Neural cell (in vitro differentiated cells): ENCODE measurements around the gene NUDCD3. TPM values are rescaled to one million over a fixed set of nuclear protein-coding genes. Genes with fewer than 3 reads are reported as not detected.

ENCODE experiments used
- H2AFZ ChIP-seq: fragments of 200-600, 300-800 bp; sonication (generic), shearing (Covaris generic); 2 replicates; pipeline ENCODE4 v1.6.0; 2014; ENCODE audit warnings: low read depth, mild to moderate bottlenecking, antibody characterized with exemption, low read length, moderate library complexity
- H3F3A ChIP-seq: fragments of 200-600 bp; shearing (Covaris generic); 2 replicates; pipeline ENCODE4 v1.6.1; 2016; ENCODE audit warnings: mild to moderate bottlenecking, moderate library complexity, mixed read lengths, antibody characterized with exemption, low read length; ENCODE audit not compliant: insufficient read depth, poor library complexity, severe bottlenecking
- H3K27ac ChIP-seq: fragments of 200-600, 300-800 bp; sonication (generic), shearing (Covaris generic); 2 replicates; pipeline ENCODE4 v1.5.1; 2014; ENCODE audit warnings: mild to moderate bottlenecking, low read length, moderate library complexity
- H3K27me3 ChIP-seq: fragments of 300-800, 200-600 bp; sonication (generic), shearing (Covaris generic); 2 replicates; pipeline ENCODE4 v1.6.0; 2014; ENCODE audit warnings: mild to moderate bottlenecking, low read depth, low read length, moderate library complexity; ENCODE audit not compliant: insufficient read depth
- H3K36me3 ChIP-seq: fragments of 300-800, 200-600 bp; sonication (generic), shearing (Covaris generic); 2 replicates; pipeline ENCODE4 v1.5.1; 2014; ENCODE audit warnings: mild to moderate bottlenecking, antibody characterized with exemption, low read length, moderate library complexity; ENCODE audit not compliant: insufficient read depth
- H3K4me2 ChIP-seq: fragments of 300-800, 200-600 bp; sonication (generic), shearing (Covaris generic); 2 replicates; pipeline ENCODE4 v1.6.0; 2014; ENCODE audit warnings: mild to moderate bottlenecking, low read length
- H3K4me3 ChIP-seq: fragments of 300-800, 200-600 bp; sonication (generic), shearing (Covaris generic); 2 replicates; pipeline ENCODE4 v1.5.1; 2014; ENCODE audit warnings: mild to moderate bottlenecking, low read length, moderate library complexity
- H3K79me2 ChIP-seq: fragments of 200-600 bp; shearing (Covaris generic); replicated peaks from 2 replicates; pipeline ENCODE4 v1.6.0; 2014; ENCODE audit warnings: mild to moderate bottlenecking, low read length, moderate library complexity; ENCODE audit not compliant: insufficient read depth
- H3K9ac ChIP-seq: fragments of 300-800, 200-600 bp; sonication (generic), shearing (Covaris generic); 2 replicates; pipeline ENCODE4 v1.6.1; 2016; ENCODE audit warnings: mild to moderate bottlenecking, low read length, mixed read lengths
- H3K9me2 ChIP-seq: fragments of 200-600 bp; shearing (Covaris generic); 2 replicates; pipeline ENCODE4 v1.6.1; 2016; ENCODE audit warnings: mild to moderate bottlenecking, low read length, mixed read lengths; ENCODE audit not compliant: insufficient read depth
- H3K9me3 ChIP-seq: fragments of 200-600, 300-800 bp; sonication (generic), shearing (Covaris generic); 2 replicates; pipeline ENCODE4 v1.6.1; 2016; ENCODE audit warnings: mild to moderate bottlenecking, mixed run types, low read length, moderate library complexity, mixed read lengths
- H4K20me1 ChIP-seq: fragments of 200-600 bp; shearing (Covaris generic); 2 replicates; pipeline ENCODE4 v1.6.1; 2016; ENCODE audit warnings: mild to moderate bottlenecking, mixed run types; ENCODE audit not compliant: insufficient read depth
- EP300 ChIP-seq: fragments of 450-650 bp; conservative IDR thresholded peaks from 2 replicates; pipeline ENCODE4 v1.6.1; 2014; ENCODE audit warnings: antibody characterized with exemption, mild to moderate bottlenecking, moderate library complexity; ENCODE audit not compliant: poor library complexity, severe bottlenecking
- EZH2 ChIP-seq: fragments of 200-600, 300-800 bp; shearing (Covaris generic), sonication (generic); IDR thresholded peaks from 2 replicates; pipeline ENCODE4 v1.6.1; 2014; ENCODE audit warnings: antibody characterized with exemption, low read length, borderline replicate concordance, mild to moderate bottlenecking; ENCODE audit not compliant: insufficient read depth, poor library complexity, severe bottlenecking
- MXI1 ChIP-seq: fragments of 450-650 bp; conservative IDR thresholded peaks from 2 replicates; pipeline ENCODE4 v1.6.1; 2014; ENCODE audit warnings: antibody characterized with exemption, mild to moderate bottlenecking; ENCODE audit not compliant: poor library complexity, severe bottlenecking
- POLR2AphosphoS5 ChIP-seq: IDR thresholded peaks from 2 replicates; pipeline ENCODE4 v1.6.1; 2012
- RAD21 ChIP-seq: fragments of 450-650 bp; conservative IDR thresholded peaks from 2 replicates; pipeline ENCODE4 v1.6.1; 2014; ENCODE audit warnings: antibody characterized with exemption, mild to moderate bottlenecking, moderate library complexity
- REST ChIP-seq: IDR thresholded peaks from 2 replicates; pipeline ENCODE4 v1.6.1; 2012; ENCODE audit warnings: borderline replicate concordance
- SMC3 ChIP-seq: fragments of 450-650 bp; conservative IDR thresholded peaks from 2 replicates; pipeline ENCODE4 v1.6.1; 2014; ENCODE audit warnings: antibody characterized with exemption, mild to moderate bottlenecking, moderate library complexity; ENCODE audit not compliant: poor library complexity
- TAF1 ChIP-seq: IDR thresholded peaks from 2 replicates; pipeline ENCODE4 v1.6.1; 2012; ENCODE audit warnings: low read depth
- polyA plus RNA-seq: library from polyadenylated mRNA; depleted of rRNA; stranded (reverse); fragments of >200 nt; gene quantifications from 2 replicates; pipeline ENCODE4 v1.2.3, GENCODE V29; 2014
- TF ChIP-seq, protein P1 (sequence below): fragments of 450-650 bp; IDR thresholded peaks from 2 replicates; pipeline ENCODE4 v1.5.1; 2014; ENCODE audit warnings: antibody characterized with exemption, mild to moderate bottlenecking, moderate library complexity; ENCODE audit not compliant: poor library complexity, severe bottlenecking

The NUDCD3 gene
- polyA plus RNA-seq, 1 donor from 2014 or later: 69.9 TPM

- Histone ChIP-seq H3K36me3 (no peaks in the 10 kb centered on the region), H3K4me2 (no peak overlapping the region)
These were observed 99.3 kb downstream of the NUDCD3 start for GRCh38 chr7:44391171-44391570.

DNA sequence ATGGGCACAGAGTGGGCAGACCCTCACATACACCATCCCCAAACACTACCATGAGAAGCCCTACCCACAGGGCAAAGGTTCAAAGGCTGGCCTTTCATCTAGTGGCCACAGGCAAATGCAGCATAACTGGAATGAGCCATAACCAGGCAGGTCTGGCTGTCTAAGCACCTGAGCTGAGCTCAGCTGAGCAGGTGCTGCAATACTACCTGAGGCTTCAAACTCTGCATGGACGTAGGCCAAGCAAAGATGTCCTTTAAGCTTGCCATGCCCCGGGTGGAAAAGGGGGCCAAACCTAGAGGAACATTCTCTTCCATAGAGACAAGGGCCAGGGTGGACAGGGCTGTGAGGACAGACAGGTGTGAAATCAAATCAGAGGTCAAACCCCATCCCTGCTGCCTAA is 99.8 kb downstream of the NUDCD3 start:
- Histone ChIP-seq H3K4me2 (no peak overlapping the region), H3K9me3 (no peaks in the 10 kb centered on the region), H3K4me3 (no peak overlapping the region), H3K9me2 (no peaks in the 10 kb centered on the region), H4K20me1 (no peaks in the 10 kb centered on the region), H3K79me2 (no peaks in the 10 kb centered on the region), H3K27ac (no peak overlapping the region), H2AFZ (no peak overlapping the region), H3K9ac (no peak overlapping the region), H3K36me3 (no peaks in the 10 kb centered on the region), H3F3A (no peaks in the 10 kb centered on the region), H3K27me3 (no peaks in the 10 kb centered on the region)
- no peak for TF ChIP-seq MXI1
- TF ChIP-seq EP300: no peak
- TF ChIP-seq RAD21: no peak
- TF ChIP-seq, protein P1, sequence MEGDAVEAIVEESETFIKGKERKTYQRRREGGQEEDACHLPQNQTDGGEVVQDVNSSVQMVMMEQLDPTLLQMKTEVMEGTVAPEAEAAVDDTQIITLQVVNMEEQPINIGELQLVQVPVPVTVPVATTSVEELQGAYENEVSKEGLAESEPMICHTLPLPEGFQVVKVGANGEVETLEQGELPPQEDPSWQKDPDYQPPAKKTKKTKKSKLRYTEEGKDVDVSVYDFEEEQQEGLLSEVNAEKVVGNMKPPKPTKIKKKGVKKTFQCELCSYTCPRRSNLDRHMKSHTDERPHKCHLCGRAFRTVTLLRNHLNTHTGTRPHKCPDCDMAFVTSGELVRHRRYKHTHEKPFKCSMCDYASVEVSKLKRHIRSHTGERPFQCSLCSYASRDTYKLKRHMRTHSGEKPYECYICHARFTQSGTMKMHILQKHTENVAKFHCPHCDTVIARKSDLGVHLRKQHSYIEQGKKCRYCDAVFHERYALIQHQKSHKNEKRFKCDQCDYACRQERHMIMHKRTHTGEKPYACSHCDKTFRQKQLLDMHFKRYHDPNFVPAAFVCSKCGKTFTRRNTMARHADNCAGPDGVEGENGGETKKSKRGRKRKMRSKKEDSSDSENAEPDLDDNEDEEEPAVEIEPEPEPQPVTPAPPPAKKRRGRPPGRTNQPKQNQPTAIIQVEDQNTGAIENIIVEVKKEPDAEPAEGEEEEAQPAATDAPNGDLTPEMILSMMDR: no peak
- no peak for TF ChIP-seq EZH2
- no peak for TF ChIP-seq POLR2AphosphoS5
- TF ChIP-seq SMC3: no peak
- no peak for TF ChIP-seq TAF1

More at GRCh38 chr7:44391171-44391570, 99.3 kb downstream of the NUDCD3 start:
- H3F3A ChIP-seq: no peaks in the 10 kb centered on the region
- no peaks in the 10 kb centered on the region for H3K79me2 ChIP-seq
- H3K9me2 ChIP-seq: no peaks in the 10 kb centered on the region
- H3K27ac ChIP-seq: no peak overlapping the region
- no peaks in the 10 kb centered on the region for H4K20me1 ChIP-seq
- no peaks in the 10 kb centered on the region for H3K27me3 ChIP-seq
- TF ChIP-seq RAD21: no peak
- TF ChIP-seq, protein P1: no peak
- no peak for TF ChIP-seq TAF1
- TF ChIP-seq EP300: no peak
- TF ChIP-seq REST: no peak
- no peak for TF ChIP-seq POLR2AphosphoS5
- TF ChIP-seq SMC3: no peak
- TF ChIP-seq MXI1: no peak
- TF ChIP-seq EZH2: no peak
- no peak overlapping the region for H3K4me3 ChIP-seq
- H3K9ac ChIP-seq: no peak overlapping the region
- H3K9me3 ChIP-seq: no peaks in the 10 kb centered on the region
- no peak overlapping the region for H2AFZ ChIP-seq
